ENCODE results near the gene MAPK12.

MAPK12 gene

GRCh38 chr22:50216684-50217520 lies 44.6 kb downstream of the MAPK12 start:
- Histone ChIP-seq H3K9me3 (ENCODE audit: control insufficient read depth, low read length) (no peaks in the 10 kb centered on the region), H3K4me3 (ENCODE audit: extremely low read depth, insufficient read depth, low read length, poor library complexity, severe bottlenecking) (no peak overlapping the region), H3K4me1 (ENCODE audit: control insufficient read depth, insufficient read depth, low read length, poor library complexity, severe bottlenecking) (no peaks in the 10 kb centered on the region), H3K27ac (ENCODE audit: low read depth, low read length, severe bottlenecking) (no peak overlapping the region), H3K36me3 (ENCODE audit: control insufficient read depth, insufficient read depth, low read length) (peaks cover 86% of the 10 kb centered on the region)
- 96 to 97% methylated on average over 55 to 57 of the region's 57 CpGs for WGBS, 2 experiments (ENCODE audit: insufficient coverage in 2 of 2)

GRCh38 chr22:50216055-50216683 lies 45.3 kb downstream of the MAPK12 start:
- H3K36me3 ChIP-seq (ENCODE audit: control insufficient read depth, insufficient read depth, low read length) = peaks cover 86% of the 10 kb centered on the region
- no peaks in the 10 kb centered on the region for H3K9me3 ChIP-seq (ENCODE audit: control insufficient read depth, low read length)
- H3K4me1 ChIP-seq (ENCODE audit: control insufficient read depth, insufficient read depth, low read length, poor library complexity, severe bottlenecking) = no peaks in the 10 kb centered on the region
- no peak overlapping the region for H3K27ac ChIP-seq (ENCODE audit: low read depth, low read length, severe bottlenecking)
- 92 to 95% methylated on average over 12 to 13 of the region's 15 CpGs for WGBS, 2 experiments (ENCODE audit: insufficient coverage in 2 of 2)
- H3K4me3 ChIP-seq (ENCODE audit: extremely low read depth, insufficient read depth, low read length, poor library complexity, severe bottlenecking) = no peak overlapping the region

- no peak overlapping the region for H3K27ac ChIP-seq (ENCODE audit: low read depth, low read length, severe bottlenecking)
- peaks cover 86% of the 10 kb centered on the region for H3K36me3 ChIP-seq (ENCODE audit: control insufficient read depth, insufficient read depth, low read length)
- 96 to 97% methylated on average over 9 to 11 of the region's 17 CpGs for WGBS, 2 experiments (ENCODE audit: insufficient coverage in 2 of 2)
- H3K9me3 ChIP-seq (ENCODE audit: control insufficient read depth, low read length) = no peaks in the 10 kb centered on the region
- no peaks in the 10 kb centered on the region for H3K4me1 ChIP-seq (ENCODE audit: control insufficient read depth, insufficient read depth, low read length, poor library complexity, severe bottlenecking)
- H3K4me3 ChIP-seq (ENCODE audit: extremely low read depth, insufficient read depth, low read length, poor library complexity, severe bottlenecking) = no peak overlapping the region
These were observed 46.0 kb downstream of the MAPK12 start for GRCh38 chr22:50215297-50216054.

GRCh38 chr22:50213263-50213662 lies 48.2 kb downstream of the MAPK12 start:
- Histone ChIP-seq H3K27ac (ENCODE audit: low read depth, low read length, severe bottlenecking) (no peak overlapping the region), H3K4me3 (ENCODE audit: extremely low read depth, insufficient read depth, low read length, poor library complexity, severe bottlenecking) (no peak overlapping the region), H3K4me1 (ENCODE audit: control insufficient read depth, insufficient read depth, low read length, poor library complexity, severe bottlenecking) (no peaks in the 10 kb centered on the region), H3K9me3 (ENCODE audit: control insufficient read depth, low read length) (no peaks in the 10 kb centered on the region), H3K36me3 (ENCODE audit: control insufficient read depth, insufficient read depth, low read length) (peaks cover 81% of the 10 kb centered on the region)
- WGBS, 2 experiments (ENCODE audit: insufficient coverage in 2 of 2) = 95 to 98% methylated on average over 5 to 9 of the region's 9 CpGs

GRCh38 chr22:50211147-50211546 lies 50.3 kb downstream of the MAPK12 start:
- no peaks in the 10 kb centered on the region for H3K9me3 ChIP-seq (ENCODE audit: control insufficient read depth, low read length)
- no peak overlapping the region for H3K27ac ChIP-seq (ENCODE audit: low read depth, low read length, severe bottlenecking)
- peaks cover 8% of the 10 kb centered on the region for H3K4me1 ChIP-seq (ENCODE audit: control insufficient read depth, insufficient read depth, low read length, poor library complexity, severe bottlenecking)
- 97% methylated on average over 11 to 12 of the region's 14 CpGs for WGBS, 2 experiments (ENCODE audit: insufficient coverage in 2 of 2)
- H3K4me3 ChIP-seq (ENCODE audit: extremely low read depth, insufficient read depth, low read length, poor library complexity, severe bottlenecking) = no peak overlapping the region
- peaks cover 83% of the 10 kb centered on the region for H3K36me3 ChIP-seq (ENCODE audit: control insufficient read depth, insufficient read depth, low read length)

GRCh38 chr22:50210378-50211139 lies 50.9 kb downstream of the MAPK12 start:
- 95 to 97% methylated on average over 30 to 32 of the region's 32 CpGs for WGBS, 2 experiments (ENCODE audit: insufficient coverage in 2 of 2)
- H3K36me3 ChIP-seq (ENCODE audit: control insufficient read depth, insufficient read depth, low read length) = peaks cover 83% of the 10 kb centered on the region
- H3K9me3 ChIP-seq (ENCODE audit: control insufficient read depth, low read length) = no peaks in the 10 kb centered on the region

GRCh38 chr22:50209893-50210292 lies 51.6 kb downstream of the MAPK12 start:
- Histone ChIP-seq H3K36me3 (ENCODE audit: control insufficient read depth, insufficient read depth, low read length) (peaks cover 84% of the 10 kb centered on the region), H3K4me1 (ENCODE audit: control insufficient read depth, insufficient read depth, low read length, poor library complexity, severe bottlenecking) (peaks cover 8% of the 10 kb centered on the region), H3K27ac (ENCODE audit: low read depth, low read length, severe bottlenecking) (no peak overlapping the region), H3K4me3 (ENCODE audit: extremely low read depth, insufficient read depth, low read length, poor library complexity, severe bottlenecking) (no peak overlapping the region), H3K9me3 (ENCODE audit: control insufficient read depth, low read length) (no peaks in the 10 kb centered on the region)
- WGBS, 2 experiments (ENCODE audit: insufficient coverage in 2 of 2) = 74 to 75% methylated on average over 16 to 20 of the region's 20 CpGs

More at GRCh38 chr22:50210378-50211139, 50.9 kb downstream of the MAPK12 start:
- Histone ChIP-seq H3K27ac (ENCODE audit: low read depth, low read length, severe bottlenecking) (no peak overlapping the region), H3K4me3 (ENCODE audit: extremely low read depth, insufficient read depth, low read length, poor library complexity, severe bottlenecking) (no peak overlapping the region), H3K4me1 (ENCODE audit: control insufficient read depth, insufficient read depth, low read length, poor library complexity, severe bottlenecking) (peaks cover 8% of the 10 kb centered on the region)

- H3K27ac ChIP-seq (ENCODE audit: low read depth, low read length, severe bottlenecking) = no peak overlapping the region
- H3K9me3 ChIP-seq (ENCODE audit: control insufficient read depth, low read length) = no peaks in the 10 kb centered on the region
- peaks cover 8% of the 10 kb centered on the region for H3K4me1 ChIP-seq (ENCODE audit: control insufficient read depth, insufficient read depth, low read length, poor library complexity, severe bottlenecking)
- WGBS, 2 experiments (ENCODE audit: insufficient coverage in 2 of 2) = 92% methylated on average over 29 to 30 of the region's 31 CpGs
- H3K36me3 ChIP-seq (ENCODE audit: control insufficient read depth, insufficient read depth, low read length) = peaks cover 84% of the 10 kb centered on the region
- no peak overlapping the region for H3K4me3 ChIP-seq (ENCODE audit: extremely low read depth, insufficient read depth, low read length, poor library complexity, severe bottlenecking)
These were observed 52.3 kb downstream of the MAPK12 start for GRCh38 chr22:50208939-50209892.

- Histone ChIP-seq H3K36me3 (ENCODE audit: control insufficient read depth, insufficient read depth, low read length) (peaks cover 85% of the 10 kb centered on the region), H3K4me1 (ENCODE audit: control insufficient read depth, insufficient read depth, low read length, poor library complexity, severe bottlenecking) (peaks cover 8% of the 10 kb centered on the region), H3K9me3 (ENCODE audit: control insufficient read depth, low read length) (peaks cover under 1% of the 10 kb centered on the region), H3K27ac (ENCODE audit: low read depth, low read length, severe bottlenecking) (no peak overlapping the region), H3K4me3 (ENCODE audit: extremely low read depth, insufficient read depth, low read length, poor library complexity, severe bottlenecking) (no peak overlapping the region)
- WGBS, 2 experiments (ENCODE audit: insufficient coverage in 2 of 2) = 94 to 96% methylated on average over 21 to 22 of the region's 22 CpGs
These were observed 53.0 kb downstream of the MAPK12 start for GRCh38 chr22:50208430-50208938.

Measured in mesodermal cell (in vitro differentiated cells).